ENCODE results near the gene RPP40.
"Not testable (repeated sequence)": the region's sequence is repeated elsewhere in the genome, so short reads cannot be mapped to it uniquely, and the experiment has no call there.

RPP40 gene

GRCh38 chr6:5003604-5004372, at the start of gene RPP40:
TSS of gene RPP40 (minus strand) at chr6:5004037. CDS start at chr6:5004002, 35 bp downstream.
- peak; percentile 99 for DNase-seq (ENCODE audit: low read depth in 2 of 2)

DNA sequence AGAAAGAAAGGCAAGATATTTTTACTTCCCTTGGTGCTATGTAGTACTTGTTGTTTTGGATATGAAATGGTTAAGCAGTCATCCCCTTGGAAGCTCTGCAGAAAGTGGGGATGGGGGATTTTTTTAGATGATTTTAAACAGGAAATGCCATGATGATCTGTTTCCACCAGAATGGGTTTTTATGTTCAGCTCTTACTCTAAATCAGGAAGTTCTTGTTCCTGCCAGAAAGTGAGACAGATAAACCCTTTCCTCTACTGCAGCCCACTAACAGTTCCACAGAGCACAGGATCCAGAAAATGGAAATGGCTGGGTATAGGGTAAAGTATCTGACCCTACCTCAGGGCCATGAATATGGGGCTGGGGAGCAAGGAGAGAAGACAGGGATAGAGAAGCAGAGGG, 49.2 kb upstream of the RPP40 start:
- no peak for DNase-seq (ENCODE audit: low read depth in 2 of 2)

DNA sequence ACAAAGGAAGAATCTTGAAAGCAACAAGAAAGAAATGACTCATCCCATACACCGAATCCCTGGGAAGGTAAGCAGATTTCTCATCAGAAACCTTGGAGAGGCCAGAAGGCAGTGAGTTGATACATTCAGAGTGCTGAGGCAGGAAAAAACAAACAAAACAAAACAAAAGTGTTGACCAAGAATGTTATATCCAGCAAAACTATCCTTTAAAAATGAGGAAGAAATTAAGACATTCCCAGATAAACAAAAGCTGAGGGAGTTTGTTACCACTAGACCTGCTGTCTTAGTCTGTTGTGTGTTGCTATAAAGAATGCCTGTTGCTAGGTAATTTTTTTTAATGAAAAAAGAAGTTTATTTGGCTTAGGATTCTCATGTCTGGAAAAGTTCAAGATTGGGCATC, 47.6 kb upstream of the RPP40 start:
- DNase-seq (ENCODE audit: low read depth in 2 of 2), result no peak

GRCh38 chr6:5050009-5050408, 46.2 kb upstream of the RPP40 start:
- DNase-seq (ENCODE audit: low read depth in 2 of 2), result no peak

DNA sequence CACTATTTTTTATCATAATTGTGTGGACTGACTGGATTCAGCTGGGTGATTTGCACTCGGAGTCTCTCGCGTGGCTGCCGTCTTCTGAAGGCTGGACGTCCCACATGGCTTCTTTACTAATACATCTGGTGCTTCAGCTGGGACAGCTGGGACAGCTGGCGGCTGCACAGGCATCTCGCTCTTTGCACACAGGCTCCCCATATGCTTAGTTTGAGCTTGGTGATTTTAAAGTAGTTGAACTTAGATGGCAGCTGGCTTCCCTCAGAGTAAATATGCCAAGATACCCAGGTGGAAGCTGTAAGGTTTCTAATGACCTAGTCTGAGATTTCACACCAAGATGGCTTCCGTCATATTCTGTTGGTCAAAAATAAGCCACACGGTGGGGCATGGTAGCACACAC, 42.6 kb upstream of the RPP40 start:
- DNase-seq (ENCODE audit: low read depth in 2 of 2), result no peak

GRCh38 chr6:5045416-5045815, 41.6 kb upstream of the RPP40 start:
- no peak for DNase-seq (ENCODE audit: low read depth in 2 of 2)

DNA sequence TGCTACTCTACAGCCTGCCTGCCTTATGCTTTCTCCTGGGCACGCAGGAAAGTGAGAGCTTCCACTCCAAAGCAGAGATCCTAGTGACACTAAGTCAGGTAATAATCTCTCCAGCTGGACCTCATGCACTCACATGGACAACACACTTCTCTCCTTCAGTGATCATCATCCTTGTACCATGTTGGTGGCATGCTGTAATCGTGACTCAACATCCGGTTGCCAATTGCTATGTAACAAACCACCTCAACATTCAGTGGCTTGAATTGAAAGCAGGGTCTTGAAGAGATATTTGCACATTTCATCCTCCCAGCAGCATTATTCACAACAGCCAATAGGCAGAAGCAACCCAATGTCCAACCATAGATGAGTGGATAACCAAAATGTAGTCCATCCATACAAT, 41.0 kb upstream of the RPP40 start:
- no peak for DNase-seq (ENCODE audit: low read depth in 2 of 2)

DNA sequence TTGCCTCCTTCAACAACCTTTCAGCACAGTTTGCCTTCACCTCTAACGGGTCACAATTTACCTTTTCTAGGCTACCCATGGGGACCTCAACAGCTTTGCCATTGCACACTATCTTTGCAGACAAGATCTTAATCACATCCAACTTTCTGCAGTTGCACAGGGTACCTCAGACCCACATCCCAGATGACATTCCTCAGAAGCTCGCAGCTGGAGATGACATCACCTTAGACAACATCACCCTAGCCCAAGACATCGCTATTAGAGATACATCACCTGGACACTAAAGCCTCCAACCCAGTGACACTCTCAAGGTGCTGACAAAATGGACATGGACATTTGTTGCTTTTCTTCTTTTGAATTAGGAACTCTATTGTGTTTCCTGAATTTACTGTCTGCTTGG, 38.6 kb upstream of the RPP40 start:
- no peak for DNase-seq (ENCODE audit: low read depth in 2 of 2)

- DNase-seq (ENCODE audit: low read depth in 2 of 2), result no peak
These were observed 38.1 kb upstream of the RPP40 start for GRCh38 chr6:5041955-5042354.

DNA sequence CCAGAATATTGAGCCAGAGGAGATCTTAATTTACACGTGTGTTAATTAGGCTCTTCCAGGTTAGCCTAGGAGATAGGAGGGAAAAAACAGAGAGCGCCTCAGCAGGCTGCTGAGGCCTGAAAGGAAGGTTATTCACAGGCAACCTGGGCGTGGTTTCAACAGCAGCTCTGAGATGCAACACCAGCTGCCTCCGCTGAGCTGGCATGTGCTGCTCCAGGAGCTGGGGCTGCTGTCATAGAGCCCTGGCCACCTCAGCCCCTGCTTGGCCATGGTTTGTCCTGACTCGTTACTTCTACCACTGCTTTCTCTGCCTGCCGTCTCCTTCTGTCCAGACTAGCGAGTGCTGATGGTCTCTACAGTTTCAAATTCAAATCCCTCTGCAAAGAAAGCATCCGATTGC, 32.4 kb upstream of the RPP40 start:
- no peak for DNase-seq (ENCODE audit: low read depth in 2 of 2)

DNA sequence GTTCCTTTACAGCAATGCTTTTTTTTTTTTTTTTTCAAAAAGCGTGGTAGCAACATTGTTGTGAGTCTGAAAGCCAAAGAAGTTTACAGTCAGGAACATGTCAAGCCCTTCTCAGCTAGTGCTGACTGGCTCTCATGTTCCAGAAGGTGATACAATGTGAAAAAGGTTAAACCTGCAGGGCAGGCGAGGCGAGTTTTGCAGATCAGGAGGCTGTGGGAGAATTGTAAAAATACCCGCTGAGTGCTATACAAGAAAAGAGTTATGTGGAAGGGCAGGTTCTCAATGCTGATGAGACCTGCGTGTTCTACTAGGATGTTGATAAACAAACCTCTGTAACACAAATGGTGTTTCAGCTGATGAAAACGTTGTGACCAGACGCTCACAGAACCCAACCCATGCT, 30.9 kb upstream of the RPP40 start:
- no peak for DNase-seq (ENCODE audit: low read depth in 2 of 2)

GRCh38 chr6:5034328-5034727, 30.5 kb upstream of the RPP40 start:
- DNase-seq (ENCODE audit: low read depth in 2 of 2), result no peak

- not testable (repeated sequence) for DNase-seq (ENCODE audit: low read depth in 2 of 2)
These were observed 29.5 kb upstream of the RPP40 start for GRCh38 chr6:5033214-5033904.

- not testable (repeated sequence) for DNase-seq (ENCODE audit: low read depth in 2 of 2)
These were observed 28.9 kb upstream of the RPP40 start for GRCh38 chr6:5032706-5033105.

- no peak for DNase-seq (ENCODE audit: low read depth in 2 of 2)
These were observed 27.3 kb upstream of the RPP40 start for GRCh38 chr6:5031150-5031549.

DNA sequence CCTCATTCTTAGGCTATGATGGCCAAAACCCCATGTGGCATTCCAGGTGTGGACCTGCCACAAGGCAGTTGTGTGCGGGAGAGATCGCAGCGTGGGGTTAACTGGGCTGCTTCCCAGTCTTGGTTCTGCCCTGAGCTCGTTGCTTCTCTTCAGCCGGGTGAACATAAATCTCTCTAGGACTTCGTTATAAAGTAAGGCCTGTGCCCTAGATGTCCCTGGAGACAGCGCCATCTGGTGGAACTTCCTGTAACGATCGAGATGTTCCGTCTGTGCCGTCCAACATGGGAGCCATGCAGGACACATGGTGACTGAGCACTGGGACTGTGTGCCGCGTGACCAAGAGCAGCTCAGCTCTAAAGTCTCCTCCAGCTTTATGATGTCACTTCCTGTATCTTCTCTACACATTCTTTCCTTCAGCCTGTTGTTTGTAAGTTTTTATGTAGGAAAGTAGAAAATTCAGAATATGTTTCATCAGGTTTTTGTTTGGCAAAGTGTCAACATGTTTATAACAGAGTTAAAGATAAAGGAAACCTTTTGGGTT, 26.8 kb upstream of the RPP40 start:
- DNase-seq (ENCODE audit: low read depth in 2 of 2), result peak; percentile 50 to 60

- DNase-seq (ENCODE audit: low read depth in 2 of 2), result no peak
These were observed 25.8 kb upstream of the RPP40 start for GRCh38 chr6:5029609-5030008.

DNA sequence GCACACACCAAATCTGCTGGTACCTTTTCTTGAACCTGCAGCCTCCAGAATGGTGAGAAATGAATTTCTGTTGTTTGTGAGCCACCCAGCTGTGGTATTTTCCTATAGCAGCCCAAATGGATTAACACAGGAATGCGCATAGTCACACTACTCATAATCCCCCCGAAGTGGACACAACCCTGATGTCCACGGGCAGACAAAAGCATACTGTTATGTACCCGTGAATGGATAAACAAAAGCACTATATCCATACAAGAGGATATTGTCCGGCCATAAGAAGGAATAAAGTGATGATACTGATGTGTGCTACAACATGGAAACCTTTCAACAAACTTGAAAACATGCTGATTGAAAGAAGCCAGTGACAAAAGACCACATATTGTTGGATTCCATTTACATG, 25.1 kb upstream of the RPP40 start:
- no peak for DNase-seq (ENCODE audit: low read depth in 2 of 2)

- DNase-seq (ENCODE audit: low read depth in 2 of 2), result no peak
These were observed 24.5 kb upstream of the RPP40 start for GRCh38 chr6:5028301-5028700.

DNA sequence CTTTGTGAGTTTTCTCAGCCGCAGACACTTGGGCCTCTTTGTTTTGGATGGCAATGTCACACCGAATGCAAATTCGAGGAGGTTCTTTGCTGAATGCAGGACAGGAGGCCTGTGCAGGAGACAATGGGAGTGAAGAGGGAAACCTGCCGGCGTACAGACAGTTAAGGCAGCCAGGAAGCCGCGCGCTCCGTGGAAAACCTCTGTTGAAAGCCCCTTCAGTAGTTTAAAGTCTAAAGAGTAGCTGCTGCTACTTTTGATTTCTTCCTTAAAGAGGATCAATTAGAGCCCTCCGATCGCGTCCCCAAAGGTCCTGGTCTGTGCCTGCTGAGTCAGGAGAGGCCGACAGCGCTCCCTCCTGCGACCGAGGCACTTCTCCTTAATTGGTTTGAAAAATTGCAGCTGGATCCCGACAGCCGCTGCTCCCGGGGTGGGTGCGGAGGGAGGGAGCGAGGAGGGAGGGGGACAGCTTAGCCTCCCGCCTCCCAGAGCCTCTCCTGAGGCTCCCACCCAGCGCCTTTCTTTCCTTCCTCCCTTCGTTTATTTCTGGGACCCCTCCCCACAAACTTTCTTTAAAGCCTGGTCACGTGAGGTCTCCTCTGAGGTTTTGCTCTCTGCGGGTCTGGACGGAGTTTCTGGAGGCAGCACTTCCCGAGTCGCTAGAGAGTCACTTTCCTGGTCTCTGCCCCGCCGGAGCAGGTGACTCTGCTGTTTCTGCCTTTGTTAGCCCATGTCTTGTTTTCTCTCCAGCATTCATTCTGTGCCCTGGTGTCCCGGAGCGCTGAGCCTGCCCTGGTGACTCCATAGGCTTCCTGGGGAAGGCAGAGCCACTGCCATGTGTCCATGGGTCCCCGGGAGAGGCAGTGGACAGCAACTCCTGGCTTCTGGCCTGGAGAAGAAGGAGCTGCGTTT, 22.3 kb upstream of the RPP40 start:
- no peak for DNase-seq (ENCODE audit: low read depth in 2 of 2)

DNA sequence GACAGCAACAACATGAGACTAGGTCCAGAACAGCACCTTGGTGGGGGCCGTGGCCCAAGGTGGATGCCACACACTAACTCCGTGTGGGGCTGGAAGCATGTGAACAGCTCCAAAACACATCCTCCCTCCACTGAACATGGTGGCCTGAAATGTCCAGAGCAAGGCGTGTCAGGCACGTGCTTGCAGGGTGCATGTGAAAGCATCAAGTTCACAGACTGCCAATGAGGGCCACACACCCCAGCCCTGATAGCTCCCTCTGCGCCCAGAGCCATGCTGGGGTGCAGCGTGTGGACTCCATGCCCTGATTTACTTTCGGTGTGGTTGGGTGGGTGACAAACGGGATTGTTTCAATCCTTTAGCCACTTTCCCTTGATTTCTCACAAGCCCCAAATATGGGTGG, 20.1 kb upstream of the RPP40 start:
- no peak for DNase-seq (ENCODE audit: low read depth in 2 of 2)

- no peak for DNase-seq (ENCODE audit: low read depth in 2 of 2)
These were observed 16.3 kb upstream of the RPP40 start for GRCh38 chr6:5020142-5020541.

Data from stimulated activated CD8-positive, alpha-beta memory T cell treated with anti-CD3 and anti-CD28 coated beads, Interleukin-7, amount 100 ng/mL, for 4 hours (primary cell).